GM21786 (cell line): ENCODE data around the gene C7orf25.

Experiments
- ATAC-seq: cut with Tn5 transposase; IDR thresholded peaks from one replicate; pipeline ENCODE4 v1.9.1; 2021; ENCODE audit not compliant: unreplicated experiment

The C7orf25 gene

DNA sequence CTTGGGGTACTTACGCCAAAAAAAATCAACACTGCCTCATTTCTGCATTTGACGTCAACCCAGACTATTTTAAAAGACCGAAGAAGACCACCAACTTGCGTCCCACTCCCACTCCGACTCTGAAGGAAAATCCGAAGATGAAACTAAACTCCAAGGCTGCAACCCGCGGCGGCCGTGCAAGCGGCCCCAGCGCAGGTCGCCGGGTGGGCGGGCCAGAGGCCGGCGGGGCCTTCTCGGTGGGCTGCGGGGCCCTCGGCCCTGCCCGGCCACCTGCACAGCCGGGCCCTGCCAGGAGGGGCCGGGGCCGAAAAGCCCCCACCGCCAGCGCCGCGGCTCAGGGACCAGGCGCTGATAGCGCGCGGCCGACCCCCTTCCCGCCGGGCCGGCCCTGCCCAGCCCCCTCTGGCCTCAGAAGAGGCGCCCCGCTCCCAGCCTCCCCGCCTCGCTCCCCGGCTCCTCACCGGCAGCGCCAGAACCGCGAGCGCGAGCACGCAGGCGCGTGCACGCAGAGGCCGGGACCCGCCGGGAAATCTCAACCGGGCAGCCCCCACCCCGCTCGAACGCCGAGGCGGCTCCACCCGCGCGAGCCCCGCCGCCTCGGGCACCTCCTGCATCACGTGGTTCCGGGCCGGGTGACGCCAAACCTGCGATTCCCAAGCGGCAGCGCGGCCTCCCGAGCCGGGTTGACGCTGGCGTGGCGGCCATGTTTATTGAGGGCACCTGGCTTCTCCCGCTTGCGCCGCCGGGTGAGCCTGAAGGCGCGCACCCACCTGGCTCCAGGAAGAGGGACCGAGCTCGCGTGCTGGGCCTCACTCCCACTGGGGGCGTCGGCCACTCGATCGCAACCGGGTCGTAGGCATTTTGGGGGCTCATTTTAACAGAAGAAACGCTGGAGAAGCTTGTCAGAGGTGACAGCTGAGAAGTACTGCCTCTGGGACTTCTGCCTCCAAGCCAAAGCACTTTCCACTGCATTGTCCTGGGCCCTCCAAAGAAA lies at the start of gene C7orf25:
C7orf25 (minus strand) TSS at position 617 of the 994 bp plus-strand sequence. CDS start 1,170 bp downstream, outside the sequence.
- ATAC-seq, result peak; percentile 87

DNA sequence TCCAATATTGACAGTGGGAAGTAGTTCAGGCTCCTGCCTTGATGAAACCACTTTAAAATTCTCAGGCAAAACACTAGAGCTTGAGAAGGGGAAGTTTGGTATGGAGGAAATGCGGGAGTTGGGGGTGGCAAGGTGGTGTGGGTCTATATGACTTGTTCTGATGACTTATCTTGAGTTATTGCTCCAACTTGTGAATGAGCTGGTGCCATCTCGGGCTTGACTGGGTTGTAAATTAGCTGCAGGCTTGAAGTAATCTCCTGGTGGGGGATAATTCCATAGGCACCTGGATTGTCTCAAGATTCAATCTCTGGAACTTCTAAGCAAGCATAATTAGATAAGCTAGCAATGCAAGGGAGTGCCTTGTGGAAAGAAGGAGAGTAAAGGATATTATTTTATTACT lies 49.3 kb upstream of the C7orf25 start:
- no peak for ATAC-seq

DNA sequence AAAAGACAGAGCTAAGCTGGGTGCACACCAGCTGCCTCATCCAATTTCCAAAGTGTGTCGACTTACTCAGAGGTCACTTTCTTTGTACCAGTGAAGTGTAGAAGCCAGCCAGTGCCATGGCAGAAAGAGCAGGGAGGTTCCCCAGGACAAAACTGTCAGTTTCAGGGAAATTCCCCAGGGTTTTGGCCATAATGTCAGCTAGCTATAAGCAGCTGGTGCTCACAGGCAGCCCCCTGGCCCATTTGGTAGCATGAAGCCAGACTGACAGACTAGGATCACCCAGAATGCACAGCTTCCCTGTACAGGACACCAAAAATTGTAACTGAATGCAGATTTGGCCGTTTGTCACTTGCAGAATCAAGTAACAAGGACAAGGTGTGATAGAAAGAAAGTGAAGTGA lies 48.9 kb upstream of the C7orf25 start:
- peak; percentile 51 for ATAC-seq

DNA sequence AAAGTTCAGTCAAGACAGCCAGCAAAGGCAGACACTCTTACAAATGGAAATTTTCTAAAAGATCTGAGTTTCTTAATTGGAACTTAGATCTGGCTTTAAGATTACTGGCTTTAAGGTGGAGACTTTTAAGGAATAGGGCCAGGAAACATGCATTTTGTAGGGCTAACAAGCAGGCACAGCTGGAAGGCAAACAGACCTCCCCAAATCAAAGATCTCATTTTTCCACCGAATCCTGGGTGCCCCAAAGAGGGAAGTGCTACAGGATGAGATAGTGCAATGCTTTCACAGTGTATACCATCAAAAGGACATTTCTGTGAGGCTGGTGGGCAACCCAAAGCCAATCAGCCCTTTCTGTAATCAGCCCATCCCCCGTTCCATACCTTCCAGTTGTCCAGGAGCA lies 47.7 kb upstream of the C7orf25 start:
- ATAC-seq, result no peak

DNA sequence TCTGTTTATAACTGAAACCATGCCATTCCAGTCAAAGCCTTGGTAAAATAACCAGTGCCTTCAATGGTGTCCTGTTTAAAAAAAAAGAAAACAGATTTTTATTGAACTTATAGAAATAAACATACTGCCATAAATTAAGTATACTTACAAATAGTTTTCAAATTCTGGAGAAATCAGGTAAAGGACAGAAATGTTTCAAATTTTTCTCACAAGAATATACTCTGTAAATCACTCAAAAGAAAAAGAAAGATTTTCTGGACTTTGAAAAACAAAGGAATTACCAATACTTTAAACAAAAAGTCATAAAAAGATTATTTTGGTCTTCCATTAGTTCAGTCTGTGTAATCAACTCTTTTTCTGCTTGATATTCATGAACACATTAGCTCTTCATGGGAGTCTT lies 44.2 kb upstream of the C7orf25 start:
- no peak for ATAC-seq

DNA sequence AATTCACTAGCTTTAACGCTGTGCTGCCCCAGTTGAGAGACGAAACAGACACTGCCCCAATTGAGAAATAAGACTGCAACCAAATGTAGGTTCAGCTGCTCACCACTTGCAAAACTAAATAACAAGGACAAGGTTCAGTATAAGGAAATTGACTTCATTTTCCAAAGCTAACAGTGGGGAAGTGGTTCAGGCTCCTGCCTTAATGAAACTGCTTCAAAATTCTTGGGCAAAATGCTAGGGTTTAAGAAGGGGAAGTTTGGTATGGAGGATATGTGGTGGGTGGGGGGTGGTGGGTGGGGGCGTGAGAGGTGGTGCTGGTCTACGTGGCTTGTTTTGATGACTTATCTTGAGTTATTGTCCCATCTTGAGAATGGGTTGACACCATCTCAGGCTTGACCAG lies 42.1 kb upstream of the C7orf25 start:
- no peak for ATAC-seq

DNA sequence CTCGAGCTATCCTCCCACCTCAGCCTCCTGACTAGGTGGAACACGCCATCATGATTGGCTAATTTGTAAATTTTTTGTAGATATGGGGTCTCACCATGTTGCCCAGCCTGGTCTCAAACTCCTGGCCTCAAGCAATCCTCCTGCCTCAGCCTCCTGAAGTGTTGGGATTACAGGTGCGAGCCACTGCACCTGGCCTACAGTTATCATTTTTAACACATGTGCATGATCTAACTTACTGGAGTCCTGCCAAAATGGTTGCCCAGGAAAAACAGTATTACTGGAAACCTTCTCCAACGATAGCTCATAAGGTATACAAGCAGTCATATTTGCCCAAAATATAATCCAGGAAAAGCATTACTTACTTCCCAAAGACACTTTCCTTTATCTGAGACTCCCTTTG lies 40.5 kb upstream of the C7orf25 start:
- ATAC-seq, result no peak

DNA sequence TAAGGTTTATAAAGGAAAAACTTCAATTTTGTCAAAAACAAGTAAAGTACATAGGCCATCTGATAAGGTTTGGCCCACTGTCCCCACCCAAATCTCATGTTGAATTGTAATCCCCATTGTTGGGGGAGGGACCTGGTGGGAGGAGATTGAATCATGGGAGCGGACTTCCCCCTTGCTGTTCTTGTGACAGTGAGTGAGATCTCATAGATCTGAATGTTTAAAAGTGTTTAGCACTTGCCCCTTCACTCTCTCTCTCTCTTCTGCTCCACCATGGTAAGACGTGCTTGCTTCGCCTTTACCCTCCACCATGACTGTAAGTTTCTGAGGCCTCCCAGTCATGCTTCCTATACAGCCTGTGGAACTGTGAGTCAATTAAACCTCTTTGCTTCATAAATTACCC lies 38.5 kb upstream of the C7orf25 start:
- no peak for ATAC-seq

DNA sequence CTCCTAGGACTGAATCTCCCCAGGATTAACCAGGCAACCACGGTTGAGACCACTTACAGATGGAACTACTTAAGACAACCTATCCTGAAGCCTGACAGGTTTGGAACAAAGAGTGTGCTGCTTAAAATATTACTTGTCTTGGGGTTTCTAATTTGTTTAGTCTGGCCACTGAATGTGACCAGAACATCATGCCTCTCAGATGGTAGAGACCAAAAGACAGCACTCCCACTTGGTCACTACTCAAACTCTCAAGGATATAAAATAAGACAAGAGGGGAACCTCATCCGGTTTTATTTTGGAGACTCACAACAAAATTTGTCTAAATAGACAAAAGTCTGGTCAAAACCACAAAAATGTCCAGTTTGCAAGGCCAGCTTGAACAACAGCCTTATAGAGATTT lies 35.7 kb upstream of the C7orf25 start:
- no peak for ATAC-seq

DNA sequence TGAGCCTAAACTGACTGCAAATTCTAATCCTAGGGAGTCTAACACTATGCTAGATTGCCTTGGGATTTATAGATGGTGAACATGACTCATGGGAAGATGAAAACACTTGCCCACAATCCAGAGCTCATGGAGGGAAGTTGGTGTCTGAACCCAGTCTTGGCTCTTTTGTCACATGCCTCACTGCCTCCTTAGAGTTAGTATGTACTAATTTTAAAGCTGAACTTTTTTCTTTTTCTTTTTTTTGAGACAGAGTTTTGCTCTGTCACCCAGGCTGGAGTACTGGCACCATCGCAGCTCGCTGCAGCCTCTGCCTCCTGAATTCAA lies 34.7 kb upstream of the C7orf25 start:
- ATAC-seq, result no peak

DNA sequence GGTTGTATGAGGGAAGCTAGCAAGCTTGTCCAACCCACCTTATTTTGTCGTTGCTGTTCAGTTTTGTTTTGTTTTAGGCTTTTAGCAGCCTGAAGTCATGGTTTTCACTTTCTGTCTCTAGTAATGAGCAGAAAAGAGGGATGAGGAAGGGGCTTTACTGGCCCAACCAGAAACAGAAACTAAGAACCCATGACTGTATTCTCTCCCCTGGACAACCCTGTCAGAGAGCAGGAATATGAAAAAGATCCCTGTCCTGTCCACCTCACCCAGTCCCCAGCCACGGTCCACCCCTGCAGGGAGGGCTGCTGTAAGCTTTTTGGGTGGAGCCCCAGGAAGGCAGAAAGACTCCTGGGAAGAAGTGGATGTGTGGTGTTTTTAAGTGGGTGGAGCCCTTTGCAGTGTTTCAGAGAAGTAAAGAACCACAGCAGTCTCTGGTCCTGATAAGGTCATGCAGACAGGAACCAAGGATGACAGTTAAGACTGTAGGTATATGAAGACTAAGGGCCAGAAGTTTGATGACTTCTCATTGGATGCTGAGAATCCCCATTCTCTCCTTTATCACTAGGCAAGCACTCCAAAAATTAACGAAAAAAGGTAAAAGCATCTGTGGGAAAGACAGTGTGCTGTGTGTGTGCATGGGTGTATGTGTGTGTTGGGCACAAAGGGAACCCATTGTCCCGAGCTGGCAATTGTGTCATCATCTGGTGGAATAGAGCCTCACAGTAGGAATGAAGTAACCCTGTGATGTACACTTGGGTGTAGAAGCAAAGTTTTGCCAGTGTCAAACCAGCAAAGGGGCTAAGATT lies 34.2 kb upstream of the C7orf25 start:
- ATAC-seq, result peak; percentile 72

DNA sequence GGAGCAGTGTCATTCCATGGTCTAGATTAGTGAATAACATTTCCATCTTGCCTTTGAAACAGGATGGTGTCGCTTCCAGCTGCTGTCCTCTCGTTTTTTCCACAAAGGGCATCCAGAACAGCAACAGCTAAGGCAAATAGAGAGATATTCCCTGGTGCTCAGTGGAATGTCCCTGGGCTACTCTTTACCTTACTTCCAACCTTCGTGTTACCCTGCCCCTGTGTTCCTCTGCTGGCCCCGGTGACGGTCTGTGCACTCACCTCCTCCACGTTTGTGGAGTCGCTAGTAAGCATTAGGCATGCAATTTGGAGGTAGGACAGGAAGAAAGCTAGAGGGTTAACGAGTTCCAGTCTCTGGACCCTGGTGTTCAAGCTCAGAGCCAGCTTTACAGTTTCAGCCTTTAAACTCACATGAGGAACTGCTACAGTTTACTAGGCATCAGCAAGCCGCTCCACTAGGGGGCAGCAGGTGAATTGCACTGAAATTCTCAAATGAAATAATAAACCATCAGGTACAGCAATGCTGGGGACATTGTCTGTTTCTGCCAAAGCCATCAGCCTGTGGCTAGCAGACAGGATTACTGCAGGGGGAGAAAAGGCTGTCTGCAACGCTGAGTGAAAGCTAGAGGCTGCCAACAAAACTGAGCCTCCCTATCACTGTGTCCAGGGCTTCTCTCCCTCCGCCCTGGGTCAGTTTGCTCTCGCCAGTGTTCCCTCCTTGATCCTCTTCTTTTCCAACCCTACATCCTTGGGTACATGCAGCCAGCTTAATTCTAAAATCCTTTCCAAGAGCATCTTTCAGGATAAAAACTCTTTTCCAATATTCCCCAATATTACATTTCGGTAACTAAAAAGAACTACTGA lies 29.3 kb upstream of the C7orf25 start:
- peak; percentile 36 for ATAC-seq

DNA sequence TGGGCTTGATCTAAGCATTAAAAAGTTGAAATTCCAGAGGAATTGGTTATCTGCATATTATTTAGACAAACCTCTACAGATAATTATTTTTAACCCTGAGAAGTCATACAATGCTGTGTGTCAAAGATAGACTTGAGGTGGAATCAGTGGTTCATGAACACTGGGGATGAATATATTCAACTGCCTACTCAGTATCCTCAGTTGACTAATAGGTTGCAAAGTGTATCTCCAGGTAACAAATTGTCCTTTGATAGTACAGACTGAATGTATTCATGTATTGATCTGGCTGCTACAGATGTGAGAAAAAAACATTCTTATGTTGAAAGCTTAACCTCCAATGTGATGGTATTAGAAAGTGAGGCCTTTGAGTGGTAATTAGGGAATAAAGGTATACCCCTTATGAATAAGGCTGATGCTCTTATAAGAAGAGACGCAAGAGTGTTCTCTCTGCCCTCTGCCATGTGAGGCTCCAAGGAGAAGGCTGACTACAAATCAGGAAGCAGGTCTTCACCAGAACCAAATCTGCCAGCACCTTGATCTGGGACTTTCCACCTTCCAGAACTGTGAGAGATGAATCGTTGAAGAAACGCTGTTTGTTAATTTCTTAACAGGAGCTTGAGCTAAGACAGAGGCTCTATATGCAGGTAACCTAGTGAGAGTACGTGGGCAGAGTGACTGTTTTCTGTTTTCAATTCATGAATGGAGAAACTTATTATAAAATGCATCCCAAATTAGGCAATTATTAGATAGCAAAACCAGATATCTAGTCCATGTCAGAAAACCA lies 27.8 kb upstream of the C7orf25 start:
- ATAC-seq, result no peak

DNA sequence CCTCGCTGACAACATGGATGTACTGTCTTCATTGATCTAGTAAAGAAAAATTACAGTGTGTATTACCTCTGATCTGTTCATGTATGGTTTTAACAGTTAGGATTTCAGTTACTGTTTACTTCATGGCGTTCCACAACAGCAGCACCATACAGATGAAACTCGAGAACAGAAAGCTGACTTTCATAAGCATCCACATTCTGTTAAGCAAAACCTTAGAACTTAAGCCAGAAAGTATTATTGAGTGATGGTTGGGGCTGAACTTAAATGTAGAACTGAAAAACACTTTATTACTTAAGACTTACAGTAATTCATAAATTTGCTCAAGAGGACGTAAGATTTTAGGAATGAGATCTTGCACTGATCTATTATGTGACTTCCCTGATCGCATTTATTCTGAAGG lies 24.0 kb upstream of the C7orf25 start:
- ATAC-seq, result no peak

DNA sequence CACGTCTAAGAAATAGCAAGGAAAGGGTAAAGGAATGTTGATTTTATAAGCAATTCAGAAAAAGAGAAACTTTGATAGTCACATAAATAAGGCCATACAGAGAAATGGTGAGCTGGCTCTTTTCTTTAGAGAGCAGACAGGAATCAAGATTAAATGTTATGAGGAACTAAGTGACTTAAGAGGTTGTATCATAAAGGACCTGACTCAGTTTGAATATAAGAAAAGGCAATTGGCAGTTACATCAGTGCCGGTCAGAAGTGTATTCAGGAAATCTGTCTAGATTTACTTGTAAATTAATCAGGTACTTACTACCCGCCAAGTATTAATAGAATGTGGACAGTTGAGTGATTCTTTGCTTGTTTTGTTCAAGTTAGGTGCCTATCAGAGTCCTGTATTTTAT lies 22.4 kb upstream of the C7orf25 start:
- ATAC-seq, result no peak

DNA sequence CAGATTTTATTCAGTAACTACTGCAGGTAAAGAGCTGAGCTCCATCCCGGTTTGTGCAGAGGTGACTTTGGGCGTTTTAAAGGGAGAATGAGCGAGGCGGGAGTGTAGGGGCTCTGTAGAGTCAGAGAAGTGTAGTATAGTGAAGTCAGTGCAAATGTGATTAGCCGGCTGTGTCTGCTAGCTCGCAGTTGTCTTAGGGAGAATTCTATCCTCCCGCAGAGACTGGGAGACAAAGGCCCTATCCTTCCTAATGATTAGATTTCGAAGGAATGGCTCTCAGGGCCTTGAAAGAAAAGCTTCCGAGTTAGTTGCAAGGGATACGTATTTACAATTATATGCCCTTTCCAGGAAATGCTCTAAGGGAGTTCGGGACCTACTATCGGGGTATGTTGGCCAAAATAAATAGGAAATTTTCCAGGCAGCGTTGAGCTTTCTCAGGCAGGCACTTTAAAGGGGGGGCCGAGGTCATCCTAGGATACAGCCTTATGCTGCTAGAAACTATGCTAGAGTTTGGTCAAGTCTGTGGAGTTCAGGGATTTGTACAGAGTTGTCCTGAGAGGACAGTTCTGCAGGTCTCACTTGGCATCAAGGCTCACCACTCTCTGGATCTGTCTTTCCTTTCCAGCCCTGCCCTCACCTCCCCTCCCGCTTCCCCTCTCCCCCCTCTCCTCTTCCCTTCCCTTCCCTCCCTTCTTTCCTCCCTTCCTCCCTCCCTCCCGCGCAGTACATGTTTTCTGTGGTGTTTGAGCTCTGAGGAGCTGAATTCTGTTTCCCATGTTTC lies 21.1 kb upstream of the C7orf25 start:
- no peak for ATAC-seq

DNA sequence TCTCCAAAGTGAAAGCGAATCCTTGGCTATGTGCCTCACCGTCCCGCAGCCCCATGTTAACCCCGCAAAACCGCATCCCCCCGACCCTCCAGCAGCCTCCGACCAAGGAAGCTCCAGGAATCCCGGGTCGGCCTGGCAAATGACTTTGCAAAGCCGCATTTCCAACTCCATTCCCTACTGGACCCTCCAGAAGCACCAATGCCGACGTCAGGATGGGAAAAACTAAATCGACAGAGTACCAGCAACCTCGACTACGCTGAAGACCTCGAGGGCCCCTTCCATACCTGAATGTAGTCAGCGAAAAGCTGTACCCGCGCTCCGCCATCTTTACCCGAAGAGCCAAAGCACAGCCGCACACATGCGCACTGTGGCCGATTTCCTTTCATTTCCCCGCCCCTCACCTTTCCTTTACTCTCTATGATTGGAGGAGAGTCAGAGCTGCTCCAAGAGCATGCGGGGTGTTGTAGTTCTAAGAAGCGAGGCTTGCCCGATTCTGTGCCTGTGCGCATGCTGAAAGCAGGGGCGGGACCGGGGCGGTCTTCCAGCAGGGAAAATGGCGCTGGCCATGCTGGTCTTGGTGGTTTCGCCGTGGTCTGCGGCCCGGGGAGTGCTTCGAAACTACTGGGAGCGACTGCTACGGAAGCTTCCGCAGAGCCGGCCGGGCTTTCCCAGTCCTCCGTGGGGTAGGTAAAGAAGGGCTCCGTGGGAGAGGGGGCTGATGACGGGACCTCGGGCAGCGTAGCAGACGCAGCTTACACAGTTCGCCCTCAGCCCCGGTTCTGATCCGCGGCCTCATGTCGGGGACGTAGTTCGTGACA lies 20.2 kb upstream of the C7orf25 start, which contains the start of the genes MRPL32 and PSMA2:
MRPL32 (plus strand) TSS at position 543 of the 818 bp plus-strand sequence; CDS start at position 554, 11 bp downstream.
PSMA2 (minus strand) TSS at position 341 of the 818 bp plus-strand sequence; CDS start at position 325, 16 bp downstream.
- peak; percentile 99 for ATAC-seq

DNA sequence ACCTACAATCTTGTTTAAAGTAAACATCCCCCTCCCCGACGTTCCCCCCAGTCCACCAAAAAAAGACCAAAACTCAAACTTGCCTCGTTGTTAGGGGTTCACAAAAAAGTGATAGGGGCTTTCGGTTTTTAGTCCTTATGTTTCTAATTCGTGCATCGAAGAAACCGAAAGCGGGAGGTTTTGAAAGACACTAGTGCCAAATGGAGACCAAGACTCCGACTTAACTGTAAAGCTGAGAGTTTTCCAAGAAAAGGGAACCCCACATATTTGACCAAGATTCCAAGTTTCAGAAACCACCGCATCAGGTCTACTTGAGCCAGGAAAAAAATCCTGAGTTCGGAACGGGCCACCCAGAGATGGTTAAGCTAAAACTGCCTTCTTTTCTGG lies 19.6 kb upstream of the C7orf25 start:
- no peak for ATAC-seq
